MG63 (cell line): Measurements from ENCODE around the gene THAP2. TPM values are rescaled to one million over a fixed set of nuclear protein-coding genes. Genes with fewer than 3 reads are reported as not detected.

Source experiments
- DNase-seq: peaks from one replicate; pipeline ENCODE4 v3.0.0-alpha.2; 2020
- H3K27me3 ChIP-seq: fragments of 250-450 bp; sonication (Bioruptor Pico); 2 replicates; pipeline ENCODE4 v1.5.1; 2020; ENCODE audit warnings: mild to moderate bottlenecking, moderate library complexity
- H3K36me3 ChIP-seq: fragments of 250-450 bp; sonication (Bioruptor Pico); 2 replicates; pipeline ENCODE4 v1.5.1; 2020; ENCODE audit warnings: mild to moderate bottlenecking, moderate library complexity
- H3K4me3 ChIP-seq: fragments of 250-450 bp; sonication (Bioruptor Pico); 2 replicates; pipeline ENCODE4 v1.5.1; 2020; ENCODE audit warnings: mild to moderate bottlenecking, moderate library complexity
- H3K9me3 ChIP-seq: fragments of 250-450 bp; sonication (Bioruptor Pico); 2 replicates; pipeline ENCODE4 v1.5.1; 2020; ENCODE audit warnings: mild to moderate bottlenecking, moderate library complexity
- total RNA-seq: library from RNA; depleted of rRNA; stranded (reverse); fragments of >200 nt; shearing (Covaris generic); gene quantifications from 2 replicates; pipeline ENCODE4 v1.2.3, GENCODE V29; 2014; ENCODE audit warnings: low replicate concordance; rRNA removed

THAP2 gene
- total RNA-seq, 1 experiment from 2014 or later = 1.3 TPM

GRCh38 chr12:71725011-71725410, 60.9 kb downstream of the THAP2 start:
- Histone ChIP-seq H3K4me3 (no peak overlapping the region), H3K9me3 (no peaks in the 10 kb centered on the region), H3K36me3 (no peaks in the 10 kb centered on the region), H3K27me3 (no peaks in the 10 kb centered on the region)
- DNase-seq = no peak

- no peak for DNase-seq
- Histone ChIP-seq H3K9me3 (no peaks in the 10 kb centered on the region), H3K27me3 (no peaks in the 10 kb centered on the region), H3K4me3 (no peak overlapping the region), H3K36me3 (no peaks in the 10 kb centered on the region)
Measured at GRCh38 chr12:71726548-71726947, 62.4 kb downstream of the THAP2 start.

GRCh38 chr12:71727958-71728357, 63.9 kb downstream of the THAP2 start:
- no peaks in the 10 kb centered on the region for H3K9me3 ChIP-seq
- H3K4me3 ChIP-seq = no peak overlapping the region

More at GRCh38 chr12:71727958-71728357, 63.9 kb downstream of the THAP2 start:
- Histone ChIP-seq H3K27me3 (no peaks in the 10 kb centered on the region), H3K36me3 (no peaks in the 10 kb centered on the region)
- DNase-seq = no peak

Other genes with a start within 250 kb of the THAP2 start
- gene LGR5, start 224.5 kb upstream of the THAP2 start, total RNA-seq = not detected in 2 replicates
- 11.5 and 34.6 TPM in 2 replicates for gene ZFC3H1, start 453 bp upstream of the THAP2 start, total RNA-seq
- gene TMEM19, start 21.8 kb downstream of the THAP2 start, total RNA-seq = 30.5 and 47.5 TPM in 2 replicates
- 36.7 and 77.8 TPM in 2 replicates for gene RAB21, start 90.6 kb downstream of the THAP2 start, total RNA-seq
- 10.5 and 12.0 TPM in 2 replicates for gene TBC1D15, start 175.5 kb downstream of the THAP2 start, total RNA-seq